ENCODE results near the gene ERFL. TPM values are rescaled to one million over a fixed set of nuclear protein-coding genes. Genes with fewer than 3 reads are reported as not detected.

The ERFL gene
- total RNA-seq, 4 donors from 2014 or later = 0.27 to 1.9 (median 0.95) TPM

- 41 to 56% methylated on average over 13 to 18 of the region's 18 CpGs for WGBS, 2 donors (ENCODE audit: low coverage in 1 of 2)
- Histone ChIP-seq H3K9me3 (no peaks in the 10 kb centered on the region), H3K27ac (peak overlapping the region; percentile 42 to 60 (median 52)), H3K36me3 (peaks cover 0 to 17% (median 7%) of the 10 kb centered on the region in 4 donors), H3K27me3 (no peaks in the 10 kb centered on the region), H3K4me3 (no peak overlapping the region), H3K4me1 (peaks cover 4 to 56% (median 22%) of the 10 kb centered on the region in 4 donors)
- in situ Hi-C loops (cut with MboI; ENCODE audit: low pct_ligation_motif_present in 1 of 4, low pct_unique_long_range_greater_than_20kb in 1 of 4, low sequenced_read_pairs in 3 of 4) = loop anchor here in 3 of 4 donors (5.0 to 10.0 kb wide), 3 partner anchors 74 to 82 kb away; partner anchors contain the start of gene RABAC1 (in 1 of the 3)
- TF ChIP-seq CTCF (IDR thresholded peaks at IDR 0.05) = peak; percentile 60 to 84 (median 74)
- peak in 1 of 3 donors; percentile 5 for TF ChIP-seq POLR2AphosphoS5 (IDR thresholded peaks at IDR 0.05)
- no peak for TF ChIP-seq EP300 (IDR thresholded peaks at IDR 0.05; ENCODE audit: low read depth)
- TF ChIP-seq POLR2A (IDR thresholded peaks at IDR 0.05) = peak; percentile 6
- intact Hi-C loops (cut with DNase I; ENCODE audit: low total_unique reads) = loop anchor here (5.0 kb wide), 1 partner anchor 84 kb away; the partner anchor contains the start of gene RABAC1
- peak; percentile 87 for DNase-seq
Observed at GRCh38 chr19:41872775-41873647, 55.2 kb downstream of the ERFL start.

GRCh38 chr19:41872384-41872774 lies 55.9 kb downstream of the ERFL start:
- peak overlapping the region; percentile 48 to 78 (median 58) for H3K27ac ChIP-seq
- H3K27me3 ChIP-seq = no peaks in the 10 kb centered on the region
- no peaks in the 10 kb centered on the region for H3K9me3 ChIP-seq
- 89 to 90% methylated on average over 9 to 12 of the region's 12 CpGs for WGBS, 2 donors (ENCODE audit: low coverage in 1 of 2)
- no peak overlapping the region for H3K4me3 ChIP-seq
- peaks cover 10 to 62% (median 23%) of the 10 kb centered on the region in 4 donors for H3K4me1 ChIP-seq
- in situ Hi-C loops (cut with MboI; ENCODE audit: low pct_ligation_motif_present in 1 of 4, low pct_unique_long_range_greater_than_20kb in 1 of 4, low sequenced_read_pairs in 3 of 4) = loop anchor here in 3 of 4 donors (5.0 to 10.0 kb wide), 3 partner anchors 75 to 82 kb away; partner anchors contain the start of gene RABAC1 (in 1 of the 3)
- intact Hi-C loops (cut with DNase I; ENCODE audit: low total_unique reads) = loop anchor here (5.0 kb wide), 1 partner anchor 85 kb away; the partner anchor contains the start of gene RABAC1
- H3K36me3 ChIP-seq = peaks cover 0 to 17% (median 7%) of the 10 kb centered on the region in 4 donors
- DNase-seq = no peak
- TF ChIP-seq POLR2AphosphoS5 (IDR thresholded peaks at IDR 0.05) (no peak), EP300 (IDR thresholded peaks at IDR 0.05; ENCODE audit: low read depth) (no peak)

GRCh38 chr19:41871573-41872383 lies 56.5 kb downstream of the ERFL start:
- intact Hi-C loops (cut with DNase I; ENCODE audit: low total_unique reads) = loop anchor here (5.0 kb wide), 1 partner anchor 86 kb away; the partner anchor contains the start of gene RABAC1
- H3K9me3 ChIP-seq = no peaks in the 10 kb centered on the region
- WGBS, 2 donors (ENCODE audit: low coverage in 1 of 2) = 56% methylated on average over 16 of the region's 16 CpGs; no CpG with 5 or more reads in 1 of the 2 donors
- peak; percentile 78 for DNase-seq
- in situ Hi-C loops (cut with MboI; ENCODE audit: low pct_ligation_motif_present in 1 of 4, low pct_unique_long_range_greater_than_20kb in 1 of 4, low sequenced_read_pairs in 3 of 4) = loop anchor here in 3 of 4 donors (5.0 to 10.0 kb wide), 3 partner anchors 76 to 83 kb away; partner anchors contain the start of gene RABAC1 (in 1 of the 3)
- H3K27me3 ChIP-seq = no peaks in the 10 kb centered on the region
- H3K27ac ChIP-seq = peak overlapping the region; percentile 53 to 78 (median 58)
- H3K4me3 ChIP-seq = no peak overlapping the region
- peaks cover 0 to 17% (median 7%) of the 10 kb centered on the region in 4 donors for H3K36me3 ChIP-seq
- TF ChIP-seq EP300 (IDR thresholded peaks at IDR 0.05; ENCODE audit: low read depth) (no peak), POLR2A (IDR thresholded peaks at IDR 0.05) (no peak), POLR2AphosphoS5 (IDR thresholded peaks at IDR 0.05) (peak in 1 of 3 donors; percentile 39), CTCF (IDR thresholded peaks at IDR 0.05) (no peak)
- peaks cover 11 to 66% (median 24%) of the 10 kb centered on the region in 4 donors for H3K4me1 ChIP-seq

- Histone ChIP-seq H3K36me3 (peaks cover 0 to 17% (median 7%) of the 10 kb centered on the region in 4 donors), H3K27ac (peak overlapping the region; percentile 27 to 60 (median 54)), H3K4me1 (peaks cover 11 to 76% (median 31%) of the 10 kb centered on the region in 4 donors), H3K9me3 (no peaks in the 10 kb centered on the region), H3K27me3 (no peaks in the 10 kb centered on the region), H3K4me3 (no peak overlapping the region)
- intact Hi-C loops (cut with DNase I; ENCODE audit: low total_unique reads) = loop anchor here (5.0 kb wide), 1 partner anchor 87 kb away; the partner anchor contains the start of gene RABAC1
- no peak for DNase-seq
- TF ChIP-seq CTCF (IDR thresholded peaks at IDR 0.05) (no peak), POLR2A (IDR thresholded peaks at IDR 0.05) (no peak), EP300 (IDR thresholded peaks at IDR 0.05; ENCODE audit: low read depth) (no peak), POLR2AphosphoS5 (IDR thresholded peaks at IDR 0.05) (no peak)
- in situ Hi-C loops (cut with MboI; ENCODE audit: low pct_ligation_motif_present in 1 of 4, low pct_unique_long_range_greater_than_20kb in 1 of 4, low sequenced_read_pairs in 3 of 4) = loop anchor here in 3 of 4 donors (5.0 to 10.0 kb wide), 3 partner anchors 77 to 84 kb away; partner anchors contain the start of gene RABAC1 (in 1 of the 3)
- 47% methylated on average over 3 of the region's 3 CpGs; no CpG with 5 or more reads in 1 of the 2 donors for WGBS, 2 donors (ENCODE audit: low coverage in 1 of 2)
Observed at GRCh38 chr19:41870401-41870873, 57.8 kb downstream of the ERFL start.

Data from transverse colon (tissue), 4 donors.